Lower leg skin (tissue), 4 donors: ENCODE results near the gene XKR8. TPM values are rescaled to one million over a fixed set of nuclear protein-coding genes. Genes with fewer than 3 reads are reported as not detected.
A peak's percentile ranks its signal among the peaks of the same experiment; 100 is the strongest.

Experiments
- DNase-seq, 2 donors: peaks; one replicate each; pipeline ENCODE4 v3.0.0-alpha.2; 2019; ENCODE audit warnings: low spot score in 2 of 2
- H3K4me3 ChIP-seq: fragments of 200-600 bp; sonication (generic); 2 replicates; pipeline ENCODE4 v1.5.1; 2017; ENCODE audit warnings: mild to moderate bottlenecking, low read depth; ENCODE audit not compliant: poor library complexity, severe bottlenecking
- POLR2A ChIP-seq, 2 donors: fragments of 450-650 bp; IDR thresholded peaks; one replicate each; pipeline ENCODE4 v1.6.1; 2016 to 2017; ENCODE audit warnings: antibody characterized with exemption in 2 of 2, mild to moderate bottlenecking in 1 of 2, moderate library complexity in 1 of 2
- WGBS, 2 donors: methylation state at CpG; one replicate each; pipeline ENCODE4 v1.1.5; 2018; 5-methylcytosine and 5-hydroxymethylcytosine counted together
- intact Hi-C: fragments of 100-400 bp; cut with DNase I; formaldehyde crosslinking; loops from one replicate; pipeline ENCODE4 v1.15.0; 2023; ENCODE audit warnings: low total_unique reads
- total RNA-seq, 4 donors: library from RNA; depleted of rRNA; stranded (reverse); fragments of >200 nt; gene quantifications; one replicate each; pipeline ENCODE4 v1.1.0, GENCODE V29; 2016
- TF ChIP-seq, protein P1 (sequence below), 3 donors: fragments of 450-650 bp; IDR thresholded peaks; one replicate each; pipeline ENCODE4 v1.5.1; 2016; ENCODE audit warnings: antibody characterized with exemption in 3 of 3, mild to moderate bottlenecking in 3 of 3, moderate library complexity in 2 of 3

Gene XKR8, protein sequence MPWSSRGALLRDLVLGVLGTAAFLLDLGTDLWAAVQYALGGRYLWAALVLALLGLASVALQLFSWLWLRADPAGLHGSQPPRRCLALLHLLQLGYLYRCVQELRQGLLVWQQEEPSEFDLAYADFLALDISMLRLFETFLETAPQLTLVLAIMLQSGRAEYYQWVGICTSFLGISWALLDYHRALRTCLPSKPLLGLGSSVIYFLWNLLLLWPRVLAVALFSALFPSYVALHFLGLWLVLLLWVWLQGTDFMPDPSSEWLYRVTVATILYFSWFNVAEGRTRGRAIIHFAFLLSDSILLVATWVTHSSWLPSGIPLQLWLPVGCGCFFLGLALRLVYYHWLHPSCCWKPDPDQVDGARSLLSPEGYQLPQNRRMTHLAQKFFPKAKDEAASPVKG
- 1 to 10 TPM; 4.4 to 8.6 (median 6.4) TPM for total RNA-seq

DNA sequence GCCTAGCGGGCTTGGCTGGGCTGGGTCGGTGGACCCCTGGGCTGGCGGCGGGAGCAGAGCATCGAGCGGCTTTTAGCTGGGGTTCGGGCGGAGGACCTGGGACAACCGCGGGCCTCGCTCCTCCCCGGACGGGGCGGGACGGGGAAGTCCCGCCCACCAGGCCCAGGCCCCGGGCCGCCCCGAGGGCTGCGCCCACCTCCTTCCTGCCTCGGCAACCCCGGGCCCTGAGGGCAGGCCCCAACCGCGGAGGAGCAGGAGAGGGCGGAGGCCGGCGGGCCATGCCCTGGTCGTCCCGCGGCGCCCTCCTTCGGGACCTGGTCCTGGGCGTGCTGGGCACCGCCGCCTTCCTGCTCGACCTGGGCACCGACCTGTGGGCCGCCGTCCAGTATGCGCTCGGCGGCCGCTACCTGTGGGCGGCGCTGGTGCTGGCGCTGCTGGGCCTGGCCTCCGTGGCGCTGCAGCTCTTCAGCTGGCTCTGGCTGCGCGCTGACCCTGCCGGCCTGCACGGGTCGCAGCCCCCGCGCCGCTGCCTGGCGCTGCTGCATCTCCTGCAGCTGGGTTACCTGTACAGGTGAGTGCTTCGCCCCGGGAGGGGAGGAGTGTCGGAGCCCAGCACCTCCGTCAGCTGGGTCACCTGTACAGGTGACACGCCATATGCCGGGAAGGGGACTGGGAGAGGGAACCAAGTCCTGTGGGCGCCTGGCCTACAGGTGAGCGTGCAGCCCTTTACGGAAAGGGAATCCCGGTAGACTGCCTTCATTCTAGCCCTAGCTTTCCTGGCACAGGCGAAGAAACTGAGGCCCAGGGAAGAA is at the start of gene XKR8:
Gene XKR8 (plus strand): TSS at position 182 of the 812 bp plus-strand sequence. CDS start 97 bp downstream, at position 279.
- intact Hi-C loops: no loop called here
- WGBS, 2 donors: 3 to 5% methylated on average over 31 to 40 of the region's 68 CpGs

DNA sequence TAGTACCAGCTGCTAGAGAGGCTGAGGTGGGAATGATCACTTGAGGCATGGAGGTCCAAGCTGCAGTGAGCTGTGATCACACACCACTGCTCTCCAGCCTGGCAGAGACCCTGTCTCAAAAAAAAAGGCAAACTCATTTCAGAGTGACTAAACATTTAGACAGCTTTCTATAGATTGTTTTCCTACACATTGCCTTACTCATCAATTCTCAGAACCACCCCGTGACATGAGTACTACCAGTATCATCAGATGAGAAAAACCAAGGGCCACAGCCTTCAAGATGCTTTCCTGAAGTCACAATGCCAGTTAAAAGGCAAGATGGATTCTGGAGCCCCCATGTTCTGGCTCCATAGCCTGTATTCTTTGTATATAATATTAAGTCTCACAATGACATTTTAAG is 47.3 kb upstream of the XKR8 start:
- DNase-seq: peak in 1 of 2 donors; percentile 2
- intact Hi-C loops: no loop called here
- 88 to 100% methylated on average over 1 of the region's 1 CpG for WGBS, 2 donors
- TF ChIP-seq, protein P1, sequence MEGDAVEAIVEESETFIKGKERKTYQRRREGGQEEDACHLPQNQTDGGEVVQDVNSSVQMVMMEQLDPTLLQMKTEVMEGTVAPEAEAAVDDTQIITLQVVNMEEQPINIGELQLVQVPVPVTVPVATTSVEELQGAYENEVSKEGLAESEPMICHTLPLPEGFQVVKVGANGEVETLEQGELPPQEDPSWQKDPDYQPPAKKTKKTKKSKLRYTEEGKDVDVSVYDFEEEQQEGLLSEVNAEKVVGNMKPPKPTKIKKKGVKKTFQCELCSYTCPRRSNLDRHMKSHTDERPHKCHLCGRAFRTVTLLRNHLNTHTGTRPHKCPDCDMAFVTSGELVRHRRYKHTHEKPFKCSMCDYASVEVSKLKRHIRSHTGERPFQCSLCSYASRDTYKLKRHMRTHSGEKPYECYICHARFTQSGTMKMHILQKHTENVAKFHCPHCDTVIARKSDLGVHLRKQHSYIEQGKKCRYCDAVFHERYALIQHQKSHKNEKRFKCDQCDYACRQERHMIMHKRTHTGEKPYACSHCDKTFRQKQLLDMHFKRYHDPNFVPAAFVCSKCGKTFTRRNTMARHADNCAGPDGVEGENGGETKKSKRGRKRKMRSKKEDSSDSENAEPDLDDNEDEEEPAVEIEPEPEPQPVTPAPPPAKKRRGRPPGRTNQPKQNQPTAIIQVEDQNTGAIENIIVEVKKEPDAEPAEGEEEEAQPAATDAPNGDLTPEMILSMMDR (IDR thresholded peaks at IDR 0.05): no peak
- TF ChIP-seq POLR2A (IDR thresholded peaks at IDR 0.05): no peak
- H3K4me3 ChIP-seq: no peak overlapping the region

More for the DNA sequence above, at the start of gene XKR8:
- no peak for TF ChIP-seq POLR2A (IDR thresholded peaks at IDR 0.05)
- TF ChIP-seq, protein P1 (IDR thresholded peaks at IDR 0.05): no peak
- DNase-seq: peak; percentile 52 to 95
- peak within 1 kb of the TSS; percentile 52 for H3K4me3 ChIP-seq

DNA sequence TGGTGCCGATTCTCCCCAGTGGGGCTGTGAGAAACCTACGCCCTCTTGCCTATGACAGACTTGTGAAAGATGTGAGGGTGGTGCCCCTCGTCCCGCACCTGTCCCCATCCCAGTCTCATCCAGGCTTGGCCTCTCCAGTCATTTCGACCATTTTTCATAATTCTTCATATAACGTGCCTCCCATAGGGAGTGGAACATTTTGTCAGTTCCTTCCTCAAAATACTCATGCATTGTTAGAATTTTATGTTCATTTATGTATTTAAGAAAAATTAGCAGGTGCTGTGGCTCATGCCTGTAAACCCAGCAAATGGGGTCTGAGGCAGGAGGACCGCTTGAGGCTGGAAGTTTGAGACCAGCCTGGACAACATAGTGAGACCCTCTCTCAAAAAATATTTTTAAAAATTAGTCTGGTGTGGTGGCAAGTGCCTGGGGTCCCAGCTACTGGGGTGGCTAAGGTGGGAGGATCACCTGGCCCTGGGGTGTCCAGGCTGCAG is 44.6 kb upstream of the XKR8 start:
- WGBS, 2 donors: 60 to 69% methylated on average over 7 of the region's 7 CpGs
- DNase-seq: peak in 1 of 2 donors; percentile 46
- no peak for TF ChIP-seq POLR2A (IDR thresholded peaks at IDR 0.05)
- TF ChIP-seq, protein P1 (IDR thresholded peaks at IDR 0.05): no peak
- no peak overlapping the region for H3K4me3 ChIP-seq
- intact Hi-C loops: no loop called here

DNA sequence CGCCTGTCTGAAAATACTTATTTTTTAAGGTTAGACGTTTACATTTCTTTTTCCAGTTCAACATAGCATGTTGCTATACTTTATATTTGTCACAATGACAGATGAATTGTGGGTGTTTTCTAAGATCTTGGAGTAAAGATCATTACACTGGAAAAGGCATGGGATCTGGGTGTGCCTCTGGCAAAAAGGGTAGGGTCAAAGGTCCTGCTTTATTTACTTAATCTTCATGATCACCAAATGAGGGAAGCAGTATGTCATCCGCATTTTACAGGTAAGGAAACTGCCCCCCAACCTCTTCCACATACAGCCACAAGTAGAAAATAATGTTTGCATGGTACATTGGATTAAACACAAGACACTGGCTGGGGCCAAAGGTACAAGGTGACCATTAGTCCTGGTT is 37.5 kb upstream of the XKR8 start:
- 83 to 89% methylated on average over 3 of the region's 3 CpGs for WGBS, 2 donors
- no peak for TF ChIP-seq POLR2A (IDR thresholded peaks at IDR 0.05)
- TF ChIP-seq, protein P1 (IDR thresholded peaks at IDR 0.05): no peak
- DNase-seq: no peak
- intact Hi-C loops: no loop called here
- H3K4me3 ChIP-seq: no peak overlapping the region

DNA sequence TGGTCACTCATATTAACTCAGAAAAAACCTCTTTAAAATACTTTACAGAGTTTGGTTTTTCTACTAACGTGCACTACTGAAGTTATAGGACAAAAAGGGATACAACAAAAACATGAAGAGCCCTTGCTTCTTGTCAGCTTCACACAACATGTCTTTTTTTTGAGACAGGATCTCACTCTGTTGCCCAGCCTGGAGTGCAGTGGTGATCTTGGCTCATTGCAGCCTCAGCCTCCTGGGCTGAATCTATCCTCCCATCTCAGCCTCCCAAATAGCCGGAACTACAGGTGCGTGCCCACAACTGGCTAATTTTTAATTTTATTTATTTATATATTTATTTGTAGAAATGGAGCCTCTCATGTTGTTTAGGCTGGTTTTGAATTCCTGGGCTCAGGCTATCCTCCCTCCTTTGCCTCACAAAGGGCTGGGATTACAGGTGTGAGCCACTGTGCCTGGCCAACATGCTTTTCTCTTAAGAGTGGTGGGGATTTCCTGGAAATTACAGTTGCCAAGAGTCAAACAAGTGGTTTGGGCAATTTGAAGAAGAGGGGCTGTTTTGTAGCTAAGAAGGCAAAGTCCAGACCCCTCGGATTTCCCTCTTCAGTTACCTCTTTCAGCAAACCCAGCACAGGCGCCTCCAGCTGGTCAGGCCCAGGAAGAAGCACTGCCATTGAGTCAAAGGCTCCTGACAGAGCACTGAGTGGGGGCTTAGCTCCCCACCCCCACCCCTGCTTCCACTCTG is 31.4 kb upstream of the XKR8 start:
- intact Hi-C loops: no loop called here

More for the DNA sequence above, 31.4 kb upstream of the XKR8 start:
- WGBS, 2 donors: 72 to 76% methylated on average over 5 of the region's 5 CpGs
- H3K4me3 ChIP-seq: no peak overlapping the region
- TF ChIP-seq, protein P1 (IDR thresholded peaks at IDR 0.05): no peak
- no peak for TF ChIP-seq POLR2A (IDR thresholded peaks at IDR 0.05)
- DNase-seq: no peak
